Panc1 (cell line): ENCODE data around the gene PTBP2. TPM values are rescaled to one million over a fixed set of nuclear protein-coding genes. Genes with fewer than 3 reads are reported as not detected.

ENCODE experiments used
- ATAC-seq: fragments of 200-7000 bp; cut with Tn5 transposase; 2 replicates; pipeline ENCODE4 v1.9.1; 2020; ENCODE audit warnings: mild to moderate bottlenecking, moderate library complexity
- BruUV-seq: library from RNA; stranded (reverse); fragments of 400-500 nt; replicated peaks from 2 replicates; lab custom pipeline; 2021; lab: Mats Ljungman, UMichigan
- CTCF ChIA-PET: fragments of 300-600 bp; sonication (Branson Sonifier 250); formaldehyde crosslinking; loops from one replicate; lab custom pipeline; 2022; ENCODE audit warnings: antibody characterized with exemption; lab: Charles Lee
- POLR2A ChIA-PET: fragments of 300-600 bp; sonication (Branson Sonifier 250); formaldehyde crosslinking; loops from one replicate; lab custom pipeline; 2022; ENCODE audit warnings: antibody characterized with exemption; lab: Charles Lee
- DNase-seq: peaks from one replicate; pipeline ENCODE4 v3.0.0-alpha.2; 2010; ENCODE audit warnings: low read depth, low spot score
- H3K27ac ChIP-seq: 2 replicates; pipeline ENCODE4 v1.5.1; 2011; ENCODE audit warnings: mild to moderate bottlenecking, low read length, inconsistent platforms
- H3K27me3 ChIP-seq: fragments of 200-500 bp; sonication (Bioruptor generic); 2 replicates; pipeline ENCODE4 v1.6.0; 2014; ENCODE audit warnings: low read length, inconsistent platforms; ENCODE audit not compliant: control insufficient read depth, insufficient read depth
- H3K36me3 ChIP-seq: fragments of 200-500 bp; sonication (Bioruptor generic); 2 replicates; pipeline ENCODE4 v1.5.1; 2014; ENCODE audit warnings: inconsistent platforms, mild to moderate bottlenecking, low read length, moderate library complexity; ENCODE audit not compliant: control insufficient read depth, insufficient read depth
- H3K4me1 ChIP-seq: 2 replicates; pipeline ENCODE4 v1.5.1; 2011; ENCODE audit warnings: inconsistent platforms, mild to moderate bottlenecking, low read length, moderate library complexity; ENCODE audit not compliant: control insufficient read depth, insufficient read depth
- H3K4me3 ChIP-seq, 2 experiments: 2 replicates each; pipeline ENCODE4 v1.5.1; 2011 to 2012; ENCODE audit warnings: low read depth in 2 of 2, low read length in 2 of 2, mild to moderate bottlenecking in 2 of 2, inconsistent platforms in 1 of 2, moderate library complexity in 1 of 2
- H3K9me3 ChIP-seq: fragments of 200-500 bp; sonication (Bioruptor generic); 2 replicates; pipeline ENCODE4 v1.5.1; 2014; ENCODE audit warnings: low read depth, mild to moderate bottlenecking, inconsistent platforms, low read length, moderate library complexity; ENCODE audit not compliant: control insufficient read depth, insufficient read depth
- POLR2AphosphoS5 ChIP-seq: IDR thresholded peaks from 2 replicates; pipeline ENCODE4 v1.6.1; 2012; ENCODE audit warnings: mild to moderate bottlenecking, low read depth, low read length, moderate library complexity
- SIN3A ChIP-seq: IDR thresholded peaks from 2 replicates; pipeline ENCODE4 v1.6.1; 2012; ENCODE audit warnings: low read depth, mild to moderate bottlenecking, low read length, moderate library complexity, borderline replicate concordance; ENCODE audit not compliant: insufficient read depth
- TCF7L2 ChIP-seq: IDR thresholded peaks from 2 replicates; pipeline ENCODE4 v1.6.1; 2011; ENCODE audit warnings: mild to moderate bottlenecking, low read depth, low read length, inconsistent platforms
- in situ Hi-C: cut with HindIII; loops from 2 replicates; pipeline ENCODE4 v1.10.0; 2016; ENCODE audit warnings: low sequenced_read_pairs, low pct_unique_long_range_greater_than_20kb
- intact Hi-C: fragments of 100-400 bp; cut with micrococcal nuclease; formaldehyde crosslinking; loops from one replicate; pipeline ENCODE4 v1.10.0; 2022; ENCODE audit not compliant: unreplicated experiment
- total RNA-seq: library from RNA; stranded (reverse); gene quantifications from one replicate; pipeline ENCODE4 v1.2.1, GENCODE V29; 2021; ENCODE audit not compliant: unreplicated experiment
- TF ChIP-seq, protein P1 (sequence below), 2 experiments: IDR thresholded peaks; 2 replicates each; pipeline ENCODE4 v1.6.1; 2011 to 2012; ENCODE audit warnings: low read depth in 2 of 2, control low read depth in 1 of 2, low read length in 1 of 2, mild to moderate bottlenecking in 1 of 2, moderate library complexity in 1 of 2; ENCODE audit not compliant: insufficient read depth in 1 of 2
- TF ChIP-seq, protein P2 (sequence below): fragments of 450-650 bp; IDR thresholded peaks from 2 replicates; pipeline ENCODE4 v1.5.1; 2017; ENCODE audit warnings: mild to moderate bottlenecking

PTBP2 gene
- total RNA-seq, 1 experiment from 2014 or later, result 12.9 TPM

DNA sequence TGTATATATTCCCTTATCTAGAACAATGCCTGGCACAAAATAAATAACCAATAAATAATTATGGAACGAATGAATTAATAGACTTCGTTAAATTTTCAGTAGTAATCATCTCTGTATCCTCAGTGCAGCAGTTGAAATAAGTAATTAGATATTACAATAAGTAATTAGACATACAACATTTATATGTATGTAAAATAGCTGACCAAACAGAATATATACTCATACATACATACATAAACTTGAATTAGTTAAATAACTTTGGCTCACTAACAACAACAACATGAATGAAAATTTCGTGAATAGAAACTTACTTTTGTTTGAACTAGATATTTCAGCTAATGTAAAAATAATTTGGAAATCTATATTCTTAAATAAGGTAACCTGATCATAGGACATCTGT lies 14.6 kb upstream of the PTBP2 start:
- ATAC-seq, result no peak
- H3K27me3 ChIP-seq, result no peaks in the 10 kb centered on the region
- H3K4me1 ChIP-seq, result no peaks in the 10 kb centered on the region
- no peak for DNase-seq
- H3K36me3 ChIP-seq, result no peaks in the 10 kb centered on the region
- in situ Hi-C loops (no loop called here), intact Hi-C loops (no loop called here)
- H3K27ac ChIP-seq, result no peak overlapping the region
- ChIA-PET POLR2A (no interaction called here), CTCF (no interaction called here)
- TF ChIP-seq POLR2AphosphoS5 (no peak), TCF7L2 (no peak), SIN3A (no peak)
- TF ChIP-seq, protein P1, sequence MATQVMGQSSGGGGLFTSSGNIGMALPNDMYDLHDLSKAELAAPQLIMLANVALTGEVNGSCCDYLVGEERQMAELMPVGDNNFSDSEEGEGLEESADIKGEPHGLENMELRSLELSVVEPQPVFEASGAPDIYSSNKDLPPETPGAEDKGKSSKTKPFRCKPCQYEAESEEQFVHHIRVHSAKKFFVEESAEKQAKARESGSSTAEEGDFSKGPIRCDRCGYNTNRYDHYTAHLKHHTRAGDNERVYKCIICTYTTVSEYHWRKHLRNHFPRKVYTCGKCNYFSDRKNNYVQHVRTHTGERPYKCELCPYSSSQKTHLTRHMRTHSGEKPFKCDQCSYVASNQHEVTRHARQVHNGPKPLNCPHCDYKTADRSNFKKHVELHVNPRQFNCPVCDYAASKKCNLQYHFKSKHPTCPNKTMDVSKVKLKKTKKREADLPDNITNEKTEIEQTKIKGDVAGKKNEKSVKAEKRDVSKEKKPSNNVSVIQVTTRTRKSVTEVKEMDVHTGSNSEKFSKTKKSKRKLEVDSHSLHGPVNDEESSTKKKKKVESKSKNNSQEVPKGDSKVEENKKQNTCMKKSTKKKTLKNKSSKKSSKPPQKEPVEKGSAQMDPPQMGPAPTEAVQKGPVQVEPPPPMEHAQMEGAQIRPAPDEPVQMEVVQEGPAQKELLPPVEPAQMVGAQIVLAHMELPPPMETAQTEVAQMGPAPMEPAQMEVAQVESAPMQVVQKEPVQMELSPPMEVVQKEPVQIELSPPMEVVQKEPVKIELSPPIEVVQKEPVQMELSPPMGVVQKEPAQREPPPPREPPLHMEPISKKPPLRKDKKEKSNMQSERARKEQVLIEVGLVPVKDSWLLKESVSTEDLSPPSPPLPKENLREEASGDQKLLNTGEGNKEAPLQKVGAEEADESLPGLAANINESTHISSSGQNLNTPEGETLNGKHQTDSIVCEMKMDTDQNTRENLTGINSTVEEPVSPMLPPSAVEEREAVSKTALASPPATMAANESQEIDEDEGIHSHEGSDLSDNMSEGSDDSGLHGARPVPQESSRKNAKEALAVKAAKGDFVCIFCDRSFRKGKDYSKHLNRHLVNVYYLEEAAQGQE (IDR thresholded peaks at IDR 0.05; ENCODE audit: insufficient read depth in 1 of 2, low read depth in 2 of 2, low read length in 1 of 2), result no peak
- TF ChIP-seq, protein P2, sequence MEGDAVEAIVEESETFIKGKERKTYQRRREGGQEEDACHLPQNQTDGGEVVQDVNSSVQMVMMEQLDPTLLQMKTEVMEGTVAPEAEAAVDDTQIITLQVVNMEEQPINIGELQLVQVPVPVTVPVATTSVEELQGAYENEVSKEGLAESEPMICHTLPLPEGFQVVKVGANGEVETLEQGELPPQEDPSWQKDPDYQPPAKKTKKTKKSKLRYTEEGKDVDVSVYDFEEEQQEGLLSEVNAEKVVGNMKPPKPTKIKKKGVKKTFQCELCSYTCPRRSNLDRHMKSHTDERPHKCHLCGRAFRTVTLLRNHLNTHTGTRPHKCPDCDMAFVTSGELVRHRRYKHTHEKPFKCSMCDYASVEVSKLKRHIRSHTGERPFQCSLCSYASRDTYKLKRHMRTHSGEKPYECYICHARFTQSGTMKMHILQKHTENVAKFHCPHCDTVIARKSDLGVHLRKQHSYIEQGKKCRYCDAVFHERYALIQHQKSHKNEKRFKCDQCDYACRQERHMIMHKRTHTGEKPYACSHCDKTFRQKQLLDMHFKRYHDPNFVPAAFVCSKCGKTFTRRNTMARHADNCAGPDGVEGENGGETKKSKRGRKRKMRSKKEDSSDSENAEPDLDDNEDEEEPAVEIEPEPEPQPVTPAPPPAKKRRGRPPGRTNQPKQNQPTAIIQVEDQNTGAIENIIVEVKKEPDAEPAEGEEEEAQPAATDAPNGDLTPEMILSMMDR, result no peak
- no TSS peak for BruUV-seq
- H3K4me3 ChIP-seq, result no peak overlapping the region
- H3K9me3 ChIP-seq, result no peaks in the 10 kb centered on the region

DNA sequence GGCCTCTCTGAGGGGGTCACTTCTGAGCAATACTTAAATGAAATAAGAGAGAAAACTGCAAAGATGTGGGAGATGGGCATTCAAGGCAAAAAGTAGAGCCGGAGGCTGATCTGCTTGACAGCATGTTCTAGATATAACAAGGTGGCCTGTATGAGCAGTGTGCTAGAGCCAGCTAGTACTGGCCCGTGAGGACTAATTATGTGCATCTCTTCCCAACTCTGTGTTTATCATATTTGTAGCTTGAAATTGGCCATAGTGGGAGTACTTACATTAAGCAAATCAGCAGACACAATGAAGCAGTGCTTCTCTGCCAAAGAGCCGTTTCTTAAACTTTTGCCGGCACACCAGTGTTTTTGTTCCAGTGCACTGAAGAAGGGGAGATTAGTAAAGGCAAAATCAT lies 13.1 kb upstream of the PTBP2 start:
- in situ Hi-C loops (no loop called here), intact Hi-C loops (no loop called here)
- no peak for DNase-seq
- no peak for ATAC-seq
- ChIA-PET POLR2A (no interaction called here), CTCF (interaction anchor here (0.7 kb wide), 1 partner anchor 534 kb away, joined by 3 read pairs; no protein-coding TSS in a partner anchor)
- Histone ChIP-seq H3K27me3 (no peaks in the 10 kb centered on the region), H3K27ac (no peak overlapping the region), H3K4me1 (no peaks in the 10 kb centered on the region), H3K36me3 (no peaks in the 10 kb centered on the region), H3K9me3 (no peaks in the 10 kb centered on the region), H3K4me3 (no peak overlapping the region)
- TF ChIP-seq POLR2AphosphoS5 (no peak), SIN3A (no peak), TCF7L2 (no peak)
- TF ChIP-seq, protein P1 (IDR thresholded peaks at IDR 0.05; ENCODE audit: insufficient read depth in 1 of 2, low read depth in 2 of 2, low read length in 1 of 2), result no peak
- TF ChIP-seq, protein P2, result no peak
- BruUV-seq, result no TSS peak
